Globus pallidus (tissue), 1 donor: ENCODE measurements around the gene LRRFIP1.

Source experiments
- DNase-seq: peaks from one replicate; pipeline ENCODE4 v3.0.0-alpha.2; 2015; ENCODE audit warnings: low spot score

The LRRFIP1 gene

GRCh38 chr2:237639052-237639835 is 11.9 kb downstream of the LRRFIP1 start:
- DNase-seq = no peak

DNA sequence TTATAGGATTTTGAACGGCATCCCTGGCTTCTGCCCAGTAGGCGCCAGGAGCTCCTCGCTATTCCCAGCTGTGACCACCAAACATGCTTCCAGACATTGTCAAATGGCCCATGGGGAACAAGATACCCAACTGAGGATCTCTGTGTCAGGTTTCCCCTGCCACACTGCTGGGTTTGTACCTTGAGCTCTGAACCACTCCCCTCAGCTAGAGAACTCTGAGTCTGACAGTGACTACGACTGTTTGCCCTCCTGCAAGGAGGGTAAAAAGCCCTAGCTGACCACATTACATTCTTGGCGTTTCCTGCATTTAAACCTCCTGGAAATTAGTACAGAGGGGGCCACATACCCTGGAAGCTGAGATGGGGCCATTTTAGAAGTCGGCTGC is 12.4 kb downstream of the LRRFIP1 start:
- no peak for DNase-seq

DNA sequence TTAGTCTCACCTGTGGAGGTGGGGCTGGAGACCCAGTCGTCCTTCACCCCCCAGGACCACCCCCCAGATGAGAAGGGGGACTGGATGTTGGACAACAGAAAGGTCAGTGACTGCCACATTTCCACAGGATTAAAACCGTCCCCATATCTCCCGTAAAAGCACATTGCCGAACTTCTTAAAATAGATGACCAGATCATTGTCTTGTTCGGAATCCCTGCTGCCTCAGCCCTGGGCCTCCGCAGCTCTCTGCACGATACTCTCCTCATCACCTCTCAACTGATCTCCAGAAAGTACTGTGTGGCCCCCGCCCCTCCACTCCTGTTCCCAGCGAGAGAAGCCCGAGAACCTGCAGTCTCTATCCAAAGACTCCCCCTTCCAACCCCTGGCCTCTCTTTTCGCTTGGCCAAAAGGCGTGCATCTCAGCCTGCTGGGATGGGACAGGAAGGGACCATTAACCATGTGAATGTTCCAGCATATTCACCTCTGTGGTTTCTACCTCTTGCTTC is 13.2 kb downstream of the LRRFIP1 start:
- no peak for DNase-seq

DNA sequence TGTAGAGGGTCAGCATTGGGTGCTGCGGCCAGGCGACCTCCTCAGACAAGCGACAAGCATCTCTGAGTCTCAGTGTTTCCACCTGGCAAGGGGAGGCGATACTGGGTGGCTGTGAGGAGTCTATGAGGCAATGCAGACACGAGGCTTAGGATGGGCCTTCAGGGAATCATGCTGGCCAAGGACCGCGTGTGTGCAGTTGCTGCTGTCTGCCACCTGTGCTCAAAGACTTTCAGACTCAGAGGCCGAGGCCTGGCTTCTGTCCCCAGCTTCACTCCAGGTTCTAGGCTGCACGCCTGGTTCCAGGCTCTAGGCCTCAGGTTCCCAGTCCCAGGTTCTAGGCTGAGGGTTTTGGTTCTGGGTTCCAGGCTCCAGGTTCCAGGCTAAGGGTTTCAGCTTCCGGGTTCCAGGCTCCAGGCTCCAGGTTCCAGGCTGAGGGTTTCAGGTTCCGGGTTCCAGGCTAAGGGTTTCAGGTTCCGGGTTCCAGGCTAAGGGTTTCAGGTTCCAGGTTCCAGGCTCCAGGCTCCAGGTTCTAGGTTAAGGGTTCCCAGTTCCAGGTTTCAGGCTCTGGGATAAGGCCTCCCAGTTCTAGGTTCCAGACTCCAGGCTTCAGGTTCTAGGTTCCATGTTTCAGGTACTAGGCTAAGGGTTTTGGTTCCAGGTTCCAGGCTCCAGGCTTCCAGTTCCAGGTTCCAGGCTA is 14.8 kb downstream of the LRRFIP1 start:
- no peak for DNase-seq

GRCh38 chr2:237643066-237643465 is 15.7 kb downstream of the LRRFIP1 start:
- DNase-seq = no peak

DNA sequence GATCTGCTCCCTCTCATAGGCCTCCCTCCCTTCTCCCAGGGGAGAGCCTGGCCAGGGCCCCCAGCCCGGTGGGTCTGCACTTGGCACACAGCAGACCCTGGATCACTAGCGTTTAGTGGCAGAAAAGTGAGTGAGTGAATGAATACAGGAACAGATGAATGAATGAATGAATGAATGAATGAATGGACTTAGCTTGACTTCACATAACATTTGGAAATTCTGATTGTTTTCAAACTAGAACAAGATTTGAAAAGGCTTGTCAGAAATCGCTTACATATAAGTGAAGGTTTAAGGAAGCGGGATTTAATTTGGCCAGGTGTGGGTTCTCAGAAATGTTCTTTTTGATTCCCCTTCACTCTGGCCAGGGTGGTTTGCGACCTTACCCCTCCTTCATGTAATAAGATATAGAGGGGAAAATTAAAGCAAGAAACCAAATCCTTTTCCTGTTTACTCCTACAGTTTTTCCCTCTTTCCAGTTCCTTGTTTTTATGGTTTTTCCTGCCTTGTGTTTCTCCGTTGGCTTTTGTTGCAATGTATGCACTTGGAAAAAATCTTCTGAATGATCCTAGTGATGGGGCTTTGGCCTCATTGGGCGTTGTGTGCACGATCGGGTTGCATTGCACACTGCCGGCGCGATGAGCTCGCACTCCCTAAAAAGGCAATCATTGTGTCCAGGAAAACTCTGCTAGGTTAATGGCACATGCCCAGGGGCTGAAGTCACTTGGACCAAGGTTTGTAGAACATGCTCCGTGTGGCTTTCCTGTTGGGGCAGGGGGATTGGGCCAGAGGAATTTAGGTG is 16.4 kb downstream of the LRRFIP1 start:
- DNase-seq = no peak

DNA sequence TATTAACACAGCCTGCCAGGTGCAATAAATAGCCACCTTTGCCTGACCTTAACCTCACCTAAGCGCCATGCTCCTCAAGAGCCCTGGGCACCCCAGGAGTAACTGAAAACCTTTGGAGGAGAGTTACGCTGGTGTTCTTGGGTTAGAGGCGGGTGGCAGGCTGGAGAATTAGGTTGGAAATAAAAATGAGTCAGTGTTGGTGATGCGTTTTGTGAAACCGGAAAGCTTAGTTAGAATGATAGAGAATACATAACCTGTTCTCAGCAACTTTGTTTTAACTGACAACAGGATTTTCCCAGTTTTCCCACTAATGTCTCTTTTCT is 17.0 kb downstream of the LRRFIP1 start:
- DNase-seq = no peak

GRCh38 chr2:237645261-237645660 is 17.9 kb downstream of the LRRFIP1 start:
- DNase-seq = no peak

GRCh38 chr2:237647176-237648015 is 20.0 kb downstream of the LRRFIP1 start:
- no peak for DNase-seq

- DNase-seq = no peak
Measured at GRCh38 chr2:237648016-237648381, 20.6 kb downstream of the LRRFIP1 start.

DNA sequence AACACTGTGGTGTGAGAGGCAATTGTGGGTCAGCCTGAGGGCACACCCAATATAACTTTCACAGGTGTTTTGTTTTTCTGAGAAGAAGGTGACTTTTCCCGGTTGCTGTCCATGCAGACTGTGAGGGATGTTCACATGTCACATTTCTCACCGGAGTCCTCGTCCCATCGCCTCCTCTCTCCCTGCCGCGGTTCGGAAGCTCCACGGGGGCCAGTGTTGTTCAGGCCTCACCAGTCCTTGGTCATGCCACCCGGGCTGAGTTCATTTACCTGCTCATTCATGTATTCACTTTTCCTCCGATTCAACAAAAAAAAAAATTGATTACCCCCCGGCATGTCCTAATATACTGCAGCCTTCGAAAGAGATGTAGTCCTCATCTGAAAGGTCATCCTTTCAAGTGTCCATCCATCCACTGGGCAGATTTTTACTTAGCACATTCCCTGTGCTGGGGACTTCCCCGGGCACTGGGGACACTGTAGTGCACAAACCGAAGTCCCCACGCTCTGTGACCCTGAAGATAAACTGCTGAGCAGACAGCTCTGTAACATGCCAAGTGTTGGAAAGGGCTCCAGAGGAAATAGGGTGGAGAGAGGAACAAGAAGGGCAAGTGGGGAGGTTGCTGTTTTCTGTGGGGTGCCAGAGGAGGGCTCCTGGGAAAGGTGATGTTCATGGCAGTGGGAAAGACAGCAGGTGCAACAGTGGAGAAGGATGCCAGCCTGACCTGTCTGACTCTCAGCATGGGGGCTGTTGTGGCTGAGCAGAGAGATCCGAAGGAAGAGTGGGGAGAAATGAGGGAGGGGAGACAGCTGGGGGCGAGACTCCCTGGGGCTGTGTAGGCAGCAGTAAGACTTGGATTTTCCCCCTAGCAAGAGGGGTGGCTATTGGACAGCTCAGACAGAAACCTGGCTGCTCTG is 22.4 kb downstream of the LRRFIP1 start:
- no peak for DNase-seq

GRCh38 chr2:237650455-237650850 is 23.1 kb downstream of the LRRFIP1 start:
- DNase-seq = no peak

DNA sequence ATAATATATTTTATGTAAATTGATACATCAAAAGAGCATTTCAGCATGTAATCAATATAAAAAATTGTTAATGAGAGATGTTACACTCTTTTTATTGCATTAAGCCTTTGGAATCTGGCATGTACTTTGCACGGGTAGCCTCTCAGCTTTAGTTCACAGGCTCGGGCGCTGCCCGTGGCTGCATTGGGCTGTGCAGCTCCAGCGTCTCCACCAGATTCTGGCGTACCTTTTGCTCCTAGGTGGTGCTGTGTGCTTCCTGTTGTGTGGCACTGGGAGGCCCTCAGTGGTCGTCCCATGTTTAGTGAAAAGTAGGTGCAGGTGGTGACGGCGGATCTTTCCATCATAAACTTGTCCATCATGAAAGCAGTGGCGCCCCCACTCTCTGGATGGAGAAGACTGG is 24.4 kb downstream of the LRRFIP1 start:
- no peak for DNase-seq

GRCh38 chr2:237652181-237652580 is 24.8 kb downstream of the LRRFIP1 start:
- no peak for DNase-seq

- DNase-seq = no peak
Measured at GRCh38 chr2:237652854-237653253, 25.5 kb downstream of the LRRFIP1 start.

GRCh38 chr2:237653776-237654558 is 26.6 kb downstream of the LRRFIP1 start:
- DNase-seq = no peak

- no peak for DNase-seq
Measured at GRCh38 chr2:237657063-237657462, 29.7 kb downstream of the LRRFIP1 start.

- DNase-seq = no peak
Measured at GRCh38 chr2:237660381-237660900, 33.1 kb downstream of the LRRFIP1 start.

GRCh38 chr2:237661270-237661669 is 33.9 kb downstream of the LRRFIP1 start:
- no peak for DNase-seq
